H54 (cell line): Measurements from ENCODE around the gene ELMO3.

Experiments
- DNase-seq: peaks from one replicate; pipeline ENCODE4 v3.0.0; 2011; ENCODE audit warnings: low spot score, mixed read lengths; ENCODE audit not compliant: insufficient read length
- FAIRE-seq: peaks from 3 replicates; lab custom pipeline; 2011; peaks lifted over from hg19 to GRCh38; lab: Jason Lieb, UNC
- POLR2A ChIP-seq: IDR thresholded peaks from 2 replicates; pipeline ENCODE4 v1.6.1; 2011; ENCODE audit warnings: low read depth, mild to moderate bottlenecking, low read length

The ELMO3 gene

GRCh38 chr16:67235816-67236562 is 37.1 kb downstream of the ELMO3 start:
- DNase-seq: no peak
- TF ChIP-seq POLR2A: no peak
- no peak for FAIRE-seq

DNA sequence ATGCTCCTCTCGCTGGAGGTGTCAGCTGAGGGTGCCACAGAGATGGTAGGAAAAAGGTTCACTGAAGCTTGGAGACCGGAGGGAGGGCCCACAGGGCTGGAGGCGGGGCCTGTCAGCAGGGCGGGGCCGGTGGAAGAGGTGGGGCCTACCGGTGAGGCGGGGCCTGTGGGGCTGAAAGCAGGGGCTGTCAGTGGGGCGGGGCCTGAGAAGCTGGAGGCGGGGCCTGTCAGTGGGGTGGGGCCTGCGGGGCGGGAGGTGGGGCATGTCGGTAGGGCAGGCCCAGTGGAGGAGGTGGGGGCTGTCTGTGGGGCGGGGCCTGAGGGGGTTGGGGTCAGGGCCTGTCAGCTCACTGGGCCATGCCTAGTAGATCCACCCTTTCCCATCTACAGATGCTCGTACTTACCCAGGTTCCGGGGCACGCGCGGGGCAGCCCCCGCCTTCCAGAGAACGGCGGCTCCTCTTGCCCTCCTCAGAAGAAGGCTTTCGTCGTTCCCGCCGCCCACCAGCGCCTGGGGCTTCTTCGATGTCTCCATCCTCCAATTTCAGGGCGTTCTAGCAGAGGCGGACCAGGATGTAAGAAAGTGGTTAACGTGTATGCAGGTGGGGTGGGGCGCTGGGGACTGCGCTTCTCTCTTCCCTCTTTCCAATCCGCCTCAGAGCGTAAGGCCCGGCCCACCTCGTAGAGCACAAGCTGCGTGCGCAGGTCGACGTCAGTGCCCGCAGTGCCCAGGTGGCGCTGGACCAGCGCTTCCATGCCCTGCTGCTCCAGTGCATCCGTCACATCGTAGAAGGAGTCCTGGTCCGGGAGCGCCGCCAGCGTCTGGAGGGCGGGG is 37.8 kb downstream of the ELMO3 start:
- DNase-seq (peak; percentile 68), FAIRE-seq (no peak)
- no peak for TF ChIP-seq POLR2A

- no peak for TF ChIP-seq POLR2A
These were observed 38.7 kb downstream of the ELMO3 start for GRCh38 chr16:67237396-67238277.

DNA sequence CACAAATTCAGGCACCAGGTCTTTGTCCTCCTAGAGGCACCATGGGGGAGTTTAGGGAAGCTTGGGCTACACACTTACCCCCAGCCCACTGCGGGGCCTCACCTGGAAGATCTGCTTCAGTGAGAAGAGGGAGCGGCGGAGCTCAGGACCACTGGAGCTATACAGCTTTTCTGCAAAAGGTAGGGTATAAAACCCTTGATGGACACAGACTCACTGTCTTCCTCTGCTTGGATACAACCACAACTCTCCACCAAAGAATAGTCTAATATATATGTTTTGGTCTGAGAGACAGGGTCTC is 39.3 kb downstream of the ELMO3 start:
- FAIRE-seq (no peak), DNase-seq (no peak)
- TF ChIP-seq POLR2A: no peak

More at GRCh38 chr16:67237396-67238277, 38.7 kb downstream of the ELMO3 start:
- no peak for DNase-seq
- FAIRE-seq: no peak

DNA sequence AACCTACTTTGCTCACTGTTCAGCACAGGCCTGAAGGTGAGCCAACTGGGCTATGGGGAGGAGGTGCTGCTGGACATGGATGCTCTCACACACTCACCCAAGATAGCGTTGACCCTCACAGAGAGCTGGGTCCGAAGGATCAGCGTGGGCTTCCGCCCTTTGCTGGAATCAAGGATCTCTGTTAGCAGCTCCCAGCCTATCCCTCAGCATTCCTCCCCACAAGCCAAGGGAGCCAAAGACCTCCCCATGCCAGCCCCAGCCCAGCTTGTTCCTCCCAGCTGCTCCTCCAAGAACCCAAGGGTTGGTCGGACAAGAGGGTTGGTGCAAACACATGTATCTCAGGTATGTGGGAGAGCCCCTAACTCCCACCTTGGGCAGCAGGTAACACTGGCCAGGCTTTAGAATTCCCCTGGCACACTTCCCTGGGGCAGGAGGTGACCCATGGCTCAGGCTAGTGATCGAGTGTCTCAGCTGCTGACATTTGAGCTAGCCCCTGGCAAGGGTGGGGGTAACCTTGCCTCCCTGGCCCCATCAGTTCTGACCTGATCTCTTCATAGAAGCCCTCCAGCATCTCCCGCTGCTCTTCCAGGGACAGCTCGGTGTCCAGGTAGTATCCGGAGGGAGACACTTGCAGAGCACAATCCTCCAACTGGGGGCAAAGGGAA is 40.0 kb downstream of the ELMO3 start:
- TF ChIP-seq POLR2A: no peak
- FAIRE-seq (no peak), DNase-seq (no peak)

DNA sequence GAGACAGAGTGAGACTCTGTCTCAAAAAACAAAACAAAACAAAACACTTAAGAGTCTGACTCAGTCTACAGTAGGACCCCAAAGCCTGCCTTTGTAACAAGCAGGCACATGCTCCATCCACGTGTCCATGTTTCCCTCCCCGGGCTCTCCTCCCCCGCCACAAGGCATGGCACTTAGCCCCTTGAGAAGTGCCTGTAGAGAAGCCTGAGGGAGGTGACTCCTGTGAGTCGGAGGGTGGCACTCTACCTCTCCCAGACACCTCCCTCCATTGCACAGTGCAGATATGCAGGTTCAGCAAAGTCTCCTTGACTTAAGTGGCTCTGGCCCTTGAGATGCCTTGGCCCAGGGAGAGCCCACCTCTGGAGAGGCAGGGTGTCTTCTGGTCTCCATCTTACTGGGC is 41.6 kb downstream of the ELMO3 start:
- no peak for FAIRE-seq
- TF ChIP-seq POLR2A: no peak
- no peak for DNase-seq

- DNase-seq (peak; percentile 77), FAIRE-seq (no peak)
- TF ChIP-seq POLR2A: 0 out of 2 replicates have a peak, but pooled peaks have one; percentile 21
These were observed 42.3 kb downstream of the ELMO3 start for GRCh38 chr16:67241008-67241900.

- DNase-seq: no peak
- FAIRE-seq: no peak
These were observed 43.3 kb downstream of the ELMO3 start for GRCh38 chr16:67242138-67242730.

GRCh38 chr16:67243481-67243880 is 44.5 kb downstream of the ELMO3 start:
- no peak for DNase-seq
- no peak for FAIRE-seq
- no peak for TF ChIP-seq POLR2A

More at GRCh38 chr16:67242138-67242730, 43.3 kb downstream of the ELMO3 start:
- no peak for TF ChIP-seq POLR2A

GRCh38 chr16:67244387-67245185 is 45.7 kb downstream of the ELMO3 start:
- FAIRE-seq (no peak), DNase-seq (peak; percentile 78)
- 0 out of 2 replicates have a peak, but pooled peaks have one; percentile 29 for TF ChIP-seq POLR2A

DNA sequence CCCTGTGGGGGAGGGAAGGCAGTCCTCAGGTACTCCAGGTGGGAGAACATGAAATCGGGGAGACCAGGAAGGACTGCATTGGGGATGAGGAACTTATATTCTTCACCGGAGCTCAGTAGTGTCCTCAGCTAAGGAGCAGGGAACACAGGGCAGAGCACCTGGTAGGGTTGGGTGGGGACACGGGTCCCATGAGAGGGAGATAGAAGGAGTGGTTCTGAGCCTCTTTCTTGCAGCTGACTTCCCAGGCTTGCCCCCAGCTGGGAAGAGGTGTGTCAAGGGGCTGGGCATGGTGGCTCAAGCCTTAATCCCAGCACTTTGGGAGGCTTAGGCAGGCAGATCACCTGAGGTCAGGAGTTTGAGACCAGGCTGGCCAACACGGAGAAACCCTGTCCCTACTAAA is 46.3 kb downstream of the ELMO3 start:
- DNase-seq: no peak
- FAIRE-seq: no peak
- no peak for TF ChIP-seq POLR2A

- TF ChIP-seq POLR2A: no peak
- FAIRE-seq: no peak
- no peak for DNase-seq
These were observed 46.7 kb downstream of the ELMO3 start for GRCh38 chr16:67245674-67246080.
